HEK293 (cell line): ENCODE measurements around the gene ERMP1.

Experiments used
- CTCF ChIP-seq: fragments of 450-650 bp; formaldehyde crosslinking; IDR thresholded peaks from 2 replicates; pipeline ENCODE4 v1.5.1; 2016; ENCODE audit warnings: missing biosample characterization, missing genetic modification characterization
- GFI1B ChIP-seq: fragments of 450-650 bp; formaldehyde crosslinking; IDR thresholded peaks from 2 replicates; pipeline ENCODE4 v1.5.1; 2016; ENCODE audit warnings: missing biosample characterization, missing genetic modification characterization
- YY1 ChIP-seq: fragments of 450-650 bp; formaldehyde crosslinking; IDR thresholded peaks from 2 replicates; pipeline ENCODE4 v1.5.1; 2018; ENCODE audit warnings: missing biosample characterization, missing genetic modification characterization
- ZNF132 ChIP-seq: fragments of 450-650 bp; formaldehyde crosslinking; IDR thresholded peaks from 2 replicates; pipeline ENCODE4 v1.5.1; 2017; ENCODE audit warnings: missing biosample characterization, missing genetic modification characterization, borderline replicate concordance
- ZNF140 ChIP-seq: fragments of 450-650 bp; formaldehyde crosslinking; IDR thresholded peaks from 2 replicates; pipeline ENCODE4 v1.5.1; 2016; ENCODE audit warnings: missing biosample characterization, missing genetic modification characterization
- ZNF214 ChIP-seq: fragments of 450-650 bp; formaldehyde crosslinking; IDR thresholded peaks from 2 replicates; pipeline ENCODE4 v1.5.1; 2017; ENCODE audit warnings: missing biosample characterization, mild to moderate bottlenecking, missing genetic modification characterization, borderline replicate concordance
- ZNF274 ChIP-seq, 2 experiments: fragments of 200-500 bp in 1 of 2; fragments of 450-650 bp in 1 of 2; sonication (Bioruptor generic) in 1 of 2; formaldehyde crosslinking in 1 of 2; IDR thresholded peaks; 2 replicates each; pipeline versions ENCODE4 v1.5.1 to v1.6.1; 2014 to 2016; ENCODE audit warnings: borderline replicate concordance in 1 of 2, inconsistent platforms in 1 of 2, low read length in 1 of 2, missing biosample characterization in 1 of 2, missing genetic modification characterization in 1 of 2
- ZNF335 ChIP-seq: fragments of 450-650 bp; formaldehyde crosslinking; conservative IDR thresholded peaks from 2 replicates; pipeline ENCODE4 v1.5.1; 2016; ENCODE audit warnings: missing biosample characterization, missing genetic modification characterization
- ZNF776 ChIP-seq: fragments of 450-650 bp; formaldehyde crosslinking; IDR thresholded peaks from 2 replicates; pipeline ENCODE4 v1.5.0; 2017; ENCODE audit warnings: missing biosample characterization, missing genetic modification characterization, borderline replicate concordance
- TF ChIP-seq, protein P1 (sequence below): fragments of 450-650 bp; formaldehyde crosslinking; IDR thresholded peaks from 2 replicates; pipeline ENCODE4 v1.5.1; 2017; ENCODE audit warnings: missing biosample characterization, missing genetic modification characterization
- TF ChIP-seq, protein P2 (sequence below): fragments of 450-650 bp; formaldehyde crosslinking; IDR thresholded peaks from 2 replicates; pipeline ENCODE4 v1.5.1; 2017; ENCODE audit warnings: missing biosample characterization, missing genetic modification characterization

DNA sequence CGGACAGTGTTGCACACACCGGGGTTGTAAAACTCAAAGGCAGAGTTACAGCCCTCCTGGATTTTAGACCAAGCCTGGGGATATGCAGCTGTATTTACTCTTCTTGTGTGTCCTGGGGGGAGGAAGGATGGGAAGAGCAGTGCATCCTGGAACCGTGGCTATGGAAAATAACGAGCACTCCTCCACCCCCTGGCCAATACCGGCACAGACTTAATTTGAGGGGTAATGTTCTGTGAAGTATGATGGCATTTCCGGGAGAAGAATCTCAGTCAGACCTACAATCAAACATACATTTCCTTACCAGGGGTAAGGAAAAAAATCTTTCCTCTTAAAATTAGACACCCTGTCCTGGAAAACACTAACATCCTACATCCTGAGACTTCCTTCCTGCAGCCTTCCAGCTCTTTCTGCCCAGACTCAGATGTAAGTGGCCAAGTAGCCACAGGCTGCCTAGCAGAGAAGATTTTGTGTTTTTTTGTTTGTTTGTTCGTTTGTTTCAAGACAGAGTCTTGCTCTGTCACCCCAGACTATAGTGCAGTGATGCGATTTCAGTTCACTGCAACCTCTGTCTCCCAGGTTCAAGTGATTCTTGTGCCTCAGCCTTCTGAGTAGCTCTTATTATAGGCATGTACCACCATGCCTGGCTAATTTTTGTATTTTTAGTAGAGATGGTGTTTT, 11.0 kb upstream of the ERMP1 start:
- TF ChIP-seq CTCF (tag by site-specific recombination) (no peak), ZNF274 (IDR thresholded peaks at IDR 0.05; ENCODE audit: low read length) (no peak), ZNF274 (tag by site-specific recombination; IDR thresholded peaks at IDR 0.05; ENCODE audit: borderline replicate concordance) (no peak), ZNF140 (tag by site-specific recombination) (no peak), ZNF214 (tag by site-specific recombination) (no peak), GFI1B (tag by site-specific recombination) (no peak), ZNF132 (tag by site-specific recombination) (no peak), YY1 (tag by site-specific recombination) (no peak), ZNF335 (tag by site-specific recombination) (no peak), ZNF776 (tag by site-specific recombination) (no peak)
- TF ChIP-seq, protein P1, sequence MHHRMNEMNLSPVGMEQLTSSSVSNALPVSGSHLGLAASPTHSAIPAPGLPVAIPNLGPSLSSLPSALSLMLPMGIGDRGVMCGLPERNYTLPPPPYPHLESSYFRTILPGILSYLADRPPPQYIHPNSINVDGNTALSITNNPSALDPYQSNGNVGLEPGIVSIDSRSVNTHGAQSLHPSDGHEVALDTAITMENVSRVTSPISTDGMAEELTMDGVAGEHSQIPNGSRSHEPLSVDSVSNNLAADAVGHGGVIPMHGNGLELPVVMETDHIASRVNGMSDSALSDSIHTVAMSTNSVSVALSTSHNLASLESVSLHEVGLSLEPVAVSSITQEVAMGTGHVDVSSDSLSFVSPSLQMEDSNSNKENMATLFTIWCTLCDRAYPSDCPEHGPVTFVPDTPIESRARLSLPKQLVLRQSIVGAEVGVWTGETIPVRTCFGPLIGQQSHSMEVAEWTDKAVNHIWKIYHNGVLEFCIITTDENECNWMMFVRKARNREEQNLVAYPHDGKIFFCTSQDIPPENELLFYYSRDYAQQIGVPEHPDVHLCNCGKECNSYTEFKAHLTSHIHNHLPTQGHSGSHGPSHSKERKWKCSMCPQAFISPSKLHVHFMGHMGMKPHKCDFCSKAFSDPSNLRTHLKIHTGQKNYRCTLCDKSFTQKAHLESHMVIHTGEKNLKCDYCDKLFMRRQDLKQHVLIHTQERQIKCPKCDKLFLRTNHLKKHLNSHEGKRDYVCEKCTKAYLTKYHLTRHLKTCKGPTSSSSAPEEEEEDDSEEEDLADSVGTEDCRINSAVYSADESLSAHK (tag by site-specific recombination) = no peak
- TF ChIP-seq, protein P2, sequence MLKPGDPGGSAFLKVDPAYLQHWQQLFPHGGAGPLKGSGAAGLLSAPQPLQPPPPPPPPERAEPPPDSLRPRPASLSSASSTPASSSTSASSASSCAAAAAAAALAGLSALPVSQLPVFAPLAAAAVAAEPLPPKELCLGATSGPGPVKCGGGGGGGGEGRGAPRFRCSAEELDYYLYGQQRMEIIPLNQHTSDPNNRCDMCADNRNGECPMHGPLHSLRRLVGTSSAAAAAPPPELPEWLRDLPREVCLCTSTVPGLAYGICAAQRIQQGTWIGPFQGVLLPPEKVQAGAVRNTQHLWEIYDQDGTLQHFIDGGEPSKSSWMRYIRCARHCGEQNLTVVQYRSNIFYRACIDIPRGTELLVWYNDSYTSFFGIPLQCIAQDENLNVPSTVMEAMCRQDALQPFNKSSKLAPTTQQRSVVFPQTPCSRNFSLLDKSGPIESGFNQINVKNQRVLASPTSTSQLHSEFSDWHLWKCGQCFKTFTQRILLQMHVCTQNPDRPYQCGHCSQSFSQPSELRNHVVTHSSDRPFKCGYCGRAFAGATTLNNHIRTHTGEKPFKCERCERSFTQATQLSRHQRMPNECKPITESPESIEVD = 0 out of 2 replicates have a peak, but pooled peaks have one; percentile 17
